IMR-90 (cell line): ENCODE data around the gene FNDC3B. TPM values are rescaled to one million over a fixed set of nuclear protein-coding genes. Genes with fewer than 3 reads are reported as not detected.
A peak's percentile ranks its signal among the peaks of the same experiment; 100 is the strongest.

Experiments used
- ATAC-seq: fragments of 200-7000 bp; cut with Tn5 transposase; 2 replicates; pipeline ENCODE4 v1.9.1; 2020; ENCODE audit warnings: low read depth, mild to moderate bottlenecking, moderate library complexity
- BruUV-seq: library from RNA; stranded (reverse); fragments of 400-500 nt; replicated peaks from 2 replicates; lab custom pipeline; 2021; lab: Mats Ljungman, UMichigan
- CTCF ChIA-PET: fragments of 300-600 bp; formaldehyde crosslinking; extraction: SDS; loops from one replicate; lab custom pipeline; 2021; ENCODE audit warnings: antibody characterized with exemption; lab: Yijun Ruan, JAX
- POLR2A ChIA-PET: fragments of 300-600 bp; sonication (Branson Sonifier 250); formaldehyde crosslinking; loops from one replicate; lab custom pipeline; 2022; ENCODE audit warnings: antibody characterized with exemption; ENCODE audit not compliant: unreplicated experiment; lab: Charles Lee
- DNase-seq: peaks from one replicate; pipeline ENCODE4 v3.0.0; 2013
- H2AFZ ChIP-seq: replicated peaks from 2 replicates; pipeline ENCODE3; 2013; ENCODE audit warnings: low read length, mild to moderate bottlenecking; ENCODE audit not compliant: poor library complexity
- H2AK5ac ChIP-seq: 2 replicates; pipeline ENCODE4 v1.6.1; 2013; ENCODE audit warnings: low read depth, low read length, inconsistent platforms
- H2AK9ac ChIP-seq: replicated peaks from 2 replicates; pipeline ENCODE3; 2013; ENCODE audit warnings: mild to moderate bottlenecking, low read depth, low read length, moderate library complexity; ENCODE audit not compliant: poor library complexity
- H2BK120ac ChIP-seq: 2 replicates; pipeline ENCODE4 v1.6.1; 2013; ENCODE audit warnings: low read depth, low read length, inconsistent platforms
- H2BK15ac ChIP-seq: 3 replicates; pipeline ENCODE4 v1.6.1; 2013; ENCODE audit warnings: low read depth, low read length, inconsistent platforms
- H2BK20ac ChIP-seq: 2 replicates; pipeline ENCODE4 v1.6.1; 2013; ENCODE audit warnings: low read depth, mild to moderate bottlenecking, inconsistent platforms, low read length, moderate library complexity
- H2BK5ac ChIP-seq: 2 replicates; pipeline ENCODE4 v1.6.1; 2013; ENCODE audit warnings: mild to moderate bottlenecking, low read depth, low read length, inconsistent platforms; ENCODE audit not compliant: poor library complexity, severe bottlenecking
- H3K14ac ChIP-seq: replicated peaks from 2 replicates; pipeline ENCODE4 v1.6.1; 2013; ENCODE audit warnings: low read depth, low read length, inconsistent platforms
- H3K18ac ChIP-seq: 2 replicates; pipeline ENCODE4 v1.6.1; 2013; ENCODE audit warnings: low read depth, low read length, control low read depth
- H3K23ac ChIP-seq: 2 replicates; pipeline ENCODE4 v1.6.1; 2013; ENCODE audit warnings: low read depth, low read length, inconsistent platforms
- H3K27ac ChIP-seq: 2 replicates; pipeline ENCODE4 v1.5.1; 2013; ENCODE audit warnings: mild to moderate bottlenecking, control low read depth, low read length; ENCODE audit not compliant: insufficient read depth
- H3K27me3 ChIP-seq: 2 replicates; pipeline ENCODE4 v1.6.1; 2013; ENCODE audit warnings: low read length; ENCODE audit not compliant: control insufficient read depth, insufficient read depth
- H3K36me3 ChIP-seq: 2 replicates; pipeline ENCODE4 v1.6.1; 2013; ENCODE audit warnings: low read length, mixed read lengths; ENCODE audit not compliant: control insufficient read depth, insufficient read depth
- H3K4ac ChIP-seq: 2 replicates; pipeline ENCODE4 v1.6.1; 2013; ENCODE audit warnings: low read depth, low read length, inconsistent platforms
- H3K4me1 ChIP-seq: 2 replicates; pipeline ENCODE4 v1.6.1; 2013; ENCODE audit warnings: low read length, mixed read lengths; ENCODE audit not compliant: control insufficient read depth, insufficient read depth
- H3K4me2 ChIP-seq: 2 replicates; pipeline ENCODE4 v1.6.1; 2013; ENCODE audit warnings: low read depth, mild to moderate bottlenecking, control low read depth, low read length, moderate library complexity
- H3K4me3 ChIP-seq: 2 replicates; pipeline ENCODE4 v1.5.1; 2013; ENCODE audit warnings: low read depth, mild to moderate bottlenecking, control low read depth, low read length, moderate library complexity; ENCODE audit not compliant: insufficient read depth
- H3K56ac ChIP-seq: 2 replicates; pipeline ENCODE4 v1.6.1; 2013; ENCODE audit warnings: low read length, inconsistent platforms; ENCODE audit not compliant: insufficient read depth; ENCODE audit errors: extremely low read depth
- H3K79me1 ChIP-seq, 2 experiments: 2 replicates each; pipeline ENCODE4 v1.6.1; 2013; ENCODE audit warnings: low read length in 2 of 2, inconsistent platforms in 1 of 2, low read depth in 1 of 2
- H3K9ac ChIP-seq: 2 replicates; pipeline ENCODE4 v1.6.1; 2013; ENCODE audit warnings: low read depth, low read length, control low read depth
- H3K9me1 ChIP-seq: 2 replicates; pipeline ENCODE4 v1.6.1; 2013; ENCODE audit warnings: low read length, inconsistent platforms; ENCODE audit not compliant: insufficient read depth
- H3K9me3 ChIP-seq: 2 replicates; pipeline ENCODE4 v1.6.1; 2013; ENCODE audit warnings: low read length; ENCODE audit not compliant: control insufficient read depth, insufficient read depth
- H4K20me1 ChIP-seq: 2 replicates; pipeline ENCODE4 v1.6.1; 2013; ENCODE audit warnings: low read length, inconsistent platforms; ENCODE audit not compliant: insufficient read depth
- H4K5ac ChIP-seq: 2 replicates; pipeline ENCODE4 v1.6.1; 2013; ENCODE audit warnings: mild to moderate bottlenecking, low read depth, low read length, control low read depth
- H4K8ac ChIP-seq, 2 experiments: 2 replicates each; pipeline ENCODE4 v1.6.1; 2013; ENCODE audit warnings: low read depth in 2 of 2, low read length in 2 of 2, control low read depth in 1 of 2, inconsistent platforms in 1 of 2
- H4K91ac ChIP-seq: 2 replicates; pipeline ENCODE4 v1.6.1; 2013; ENCODE audit warnings: low read depth, low read length, inconsistent platforms; ENCODE audit not compliant: insufficient read depth
- BHLHE40 ChIP-seq: fragments of 150-350 bp; IDR thresholded peaks from 2 replicates; pipeline ENCODE4 v1.6.1; 2016; ENCODE audit warnings: mild to moderate bottlenecking, low read depth, low read length
- CHD1 ChIP-seq: IDR thresholded peaks from 2 replicates; pipeline ENCODE4 v1.6.1; 2012; ENCODE audit warnings: low read depth, low read length, improper control_type of control experiment
- FOS ChIP-seq: fragments of 150-350 bp; IDR thresholded peaks from 2 replicates; pipeline ENCODE4 v1.6.1; 2016; ENCODE audit warnings: low read depth, low read length
- MAZ ChIP-seq: IDR thresholded peaks from 2 replicates; pipeline ENCODE4 v1.6.1; 2012; ENCODE audit warnings: low read depth, mild to moderate bottlenecking, low read length, improper control_type of control experiment, moderate library complexity, borderline replicate concordance
- NFE2L2 ChIP-seq: fragments of 150-350 bp; IDR thresholded peaks from 2 replicates; pipeline ENCODE4 v1.6.1; 2016; ENCODE audit warnings: low read depth, mild to moderate bottlenecking, low read length
- POLR2A ChIP-seq: IDR thresholded peaks from 2 replicates; pipeline ENCODE4 v1.6.1; 2012; ENCODE audit warnings: mild to moderate bottlenecking, low read depth, low read length
- RAD21 ChIP-seq: IDR thresholded peaks from 2 replicates; pipeline ENCODE4 v1.6.1; 2012; ENCODE audit warnings: low read length, improper control_type of control experiment
- RCOR1 ChIP-seq: IDR thresholded peaks from 2 replicates; pipeline ENCODE4 v1.6.1; 2012; ENCODE audit warnings: mild to moderate bottlenecking, low read length, improper control_type of control experiment; ENCODE audit not compliant: insufficient replicate concordance
- WGBS, 2 experiments: methylation state at CpG; one replicate each; pipeline versions ENCODE4 v1.1.5 to v1.1.7; 2013; ENCODE audit warnings: missing lambda C conversion rate in 2 of 2; ENCODE audit not compliant: insufficient read length in 1 of 2; ENCODE audit errors: extremely low coverage in 2 of 2; 5-methylcytosine and 5-hydroxymethylcytosine counted together
- dilution Hi-C: fragments of 300-500 bp; cut with HindIII; formaldehyde crosslinking; loops from one replicate; pipeline ENCODE4 v1.14.3; 2018; ENCODE audit warnings: low sequenced_read_pairs; ENCODE audit not compliant: unreplicated experiment
- in situ Hi-C: fragments of 300-500 bp; cut with MboI; formaldehyde crosslinking; loops from 3 replicates; pipeline ENCODE4 v1.14.3; 2019; ENCODE audit warnings: low sequenced_read_pairs, inconsistent platforms, mixed read lengths
- intact Hi-C: fragments of 100-400 bp; cut with micrococcal nuclease; formaldehyde crosslinking; loops from 2 replicates; pipeline ENCODE4 v1.10.0; 2022
- polyA plus RNA-seq, 3 experiments: library from polyadenylated mRNA; depleted of rRNA; stranded (reverse); fragments of >200 nt; gene quantifications; 2 replicates each; pipeline ENCODE4 v1.2.3, GENCODE V29; 2012; ENCODE audit warnings: low replicate concordance in 1 of 3
- total RNA-seq: library from RNA; depleted of rRNA; stranded (reverse); fragments of >200 nt; gene quantifications from 2 replicates; pipeline ENCODE4 v1.2.3, GENCODE V29; 2012
- TF ChIP-seq, protein P1 (sequence below): fragments of 150-350 bp; IDR thresholded peaks from 2 replicates; pipeline ENCODE4 v1.6.1; 2016; ENCODE audit warnings: low read depth, mild to moderate bottlenecking, low read length, moderate library complexity, borderline replicate concordance
- TF ChIP-seq, protein P2 (sequence below): fragments of 150-350 bp; IDR thresholded peaks from 2 replicates; pipeline ENCODE4 v1.6.1; 2017; ENCODE audit warnings: mild to moderate bottlenecking, antibody characterized with exemption, low read length, low read depth

Gene FNDC3B
- total and polyA plus RNA-seq, 2 of the 4 experiments (the other 2 are of a cell fraction), result 23.9 to 150 TPM

DNA sequence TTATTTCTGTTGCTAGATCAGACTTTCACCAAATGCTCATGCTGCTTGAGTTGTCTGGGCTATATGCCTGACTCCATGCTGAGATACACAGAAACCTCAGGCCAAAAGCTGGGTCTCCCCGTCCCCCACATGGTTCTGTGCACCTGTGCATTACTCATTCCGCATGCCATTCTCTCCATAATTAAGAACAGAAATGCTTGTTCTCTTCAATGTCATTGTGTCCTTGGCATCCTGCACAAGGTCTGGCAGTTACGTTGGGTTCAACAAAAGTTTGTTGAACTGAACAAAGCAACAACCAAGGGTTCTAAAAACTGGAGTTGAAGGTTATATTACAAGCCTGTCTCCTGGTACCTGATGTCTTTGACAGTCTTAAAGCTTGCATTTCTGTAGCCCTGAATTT lies 177.5 kb downstream of the FNDC3B start:
- no peak overlapping the region for H3K18ac ChIP-seq
- no peak overlapping the region for H2BK15ac ChIP-seq
- ChIA-PET CTCF (no interaction called here), POLR2A (no interaction called here)
- H3K4ac ChIP-seq, result no peak overlapping the region
- H3K4me1 ChIP-seq, result peaks cover 13% of the 10 kb centered on the region
- no peak overlapping the region for H2AFZ ChIP-seq
- no peak overlapping the region for H2AK5ac ChIP-seq
- no peak overlapping the region for H2BK5ac ChIP-seq
- H3K4me2 ChIP-seq, result no peak overlapping the region
- dilution Hi-C loops (no loop called here), in situ Hi-C loops (no loop called here), intact Hi-C loops (no loop called here)
- H3K9me1 ChIP-seq, result peaks cover 27% of the 10 kb centered on the region
- no peak overlapping the region for H2BK120ac ChIP-seq
- no peak overlapping the region; the same call in 1 of the 2 replicates for H3K56ac ChIP-seq
- no peak overlapping the region for H3K9ac ChIP-seq
- H2AK9ac ChIP-seq, result no peak overlapping the region
- H3K14ac ChIP-seq, result 0 out of 2 replicates have a peak overlapping the region, but pooled peaks have one; percentile 1
- BruUV-seq, result no TSS peak
- TF ChIP-seq, protein P1, sequence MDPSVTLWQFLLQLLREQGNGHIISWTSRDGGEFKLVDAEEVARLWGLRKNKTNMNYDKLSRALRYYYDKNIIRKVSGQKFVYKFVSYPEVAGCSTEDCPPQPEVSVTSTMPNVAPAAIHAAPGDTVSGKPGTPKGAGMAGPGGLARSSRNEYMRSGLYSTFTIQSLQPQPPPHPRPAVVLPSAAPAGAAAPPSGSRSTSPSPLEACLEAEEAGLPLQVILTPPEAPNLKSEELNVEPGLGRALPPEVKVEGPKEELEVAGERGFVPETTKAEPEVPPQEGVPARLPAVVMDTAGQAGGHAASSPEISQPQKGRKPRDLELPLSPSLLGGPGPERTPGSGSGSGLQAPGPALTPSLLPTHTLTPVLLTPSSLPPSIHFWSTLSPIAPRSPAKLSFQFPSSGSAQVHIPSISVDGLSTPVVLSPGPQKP, result no peak
- TF ChIP-seq NFE2L2 (no peak), CHD1 (no peak), POLR2A (no peak), BHLHE40 (no peak), RCOR1 (no peak), MAZ (no peak), FOS (no peak), RAD21 (no peak)
- TF ChIP-seq, protein P2, sequence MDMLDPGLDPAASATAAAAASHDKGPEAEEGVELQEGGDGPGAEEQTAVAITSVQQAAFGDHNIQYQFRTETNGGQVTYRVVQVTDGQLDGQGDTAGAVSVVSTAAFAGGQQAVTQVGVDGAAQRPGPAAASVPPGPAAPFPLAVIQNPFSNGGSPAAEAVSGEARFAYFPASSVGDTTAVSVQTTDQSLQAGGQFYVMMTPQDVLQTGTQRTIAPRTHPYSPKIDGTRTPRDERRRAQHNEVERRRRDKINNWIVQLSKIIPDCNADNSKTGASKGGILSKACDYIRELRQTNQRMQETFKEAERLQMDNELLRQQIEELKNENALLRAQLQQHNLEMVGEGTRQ, result no peak
- H3K27ac ChIP-seq, result no peak overlapping the region
- H3K4me3 ChIP-seq, result no peak overlapping the region
- H4K20me1 ChIP-seq, result peaks cover 93% of the 10 kb centered on the region
- H3K27me3 ChIP-seq, result no peaks in the 10 kb centered on the region
- H3K9me3 ChIP-seq, result no peaks in the 10 kb centered on the region
- no CpG with 5 or more reads among the region's 3 CpGs for WGBS, 2 experiments
- H4K91ac ChIP-seq, result no peak overlapping the region
- H4K5ac ChIP-seq, result no peak overlapping the region
- no peak overlapping the region for H4K8ac ChIP-seq
- peaks cover 1% of the 10 kb centered on the region for H3K36me3 ChIP-seq
- H2BK20ac ChIP-seq, result no peak overlapping the region
- peaks cover 28 to 90% of the 10 kb centered on the region in 2 experiments for H3K79me1 ChIP-seq
- DNase-seq (no peak), ATAC-seq (no peak)
- no peak overlapping the region; the same call in 1 of the 2 replicates for H3K23ac ChIP-seq
